ENCODE results near the gene IP6K3.

- TF ChIP-seq CTCF (conservative IDR thresholded peaks at IDR 0.05) (no peak), ZFX (IDR thresholded peaks at IDR 0.05) (no peak)
Observed at GRCh38 chr6:33762713-33763112, 16.0 kb upstream of the IP6K3 start.

Measured in C4-2B (cell line).